Aorta (tissue), 5 donors: ENCODE data around the gene TTLL11. TPM values are rescaled to one million over a fixed set of nuclear protein-coding genes. Genes with fewer than 3 reads are reported as not detected.
A peak's percentile ranks its signal among the peaks of the same experiment; 100 is the strongest.

Experiments used
- ATAC-seq: fragments of 200-7000 bp; cut with Tn5 transposase; one replicate; pipeline ENCODE4 v1.9.1; 2022; ENCODE audit warnings: moderate library complexity; ENCODE audit not compliant: low FRiP score
- DNase-seq, 2 donors: peaks; one replicate each; pipeline ENCODE4 v3.0.0-alpha.2; 2020
- H3K27ac ChIP-seq, 2 donors: one replicate each; pipeline ENCODE4 v1.5.1; 2013; ENCODE audit warnings: low read length in 2 of 2, mild to moderate bottlenecking in 2 of 2, moderate library complexity in 2 of 2, control low read depth in 1 of 2, inconsistent platforms in 1 of 2, low read depth in 1 of 2
- H3K27me3 ChIP-seq, 2 donors: one replicate each; pipeline ENCODE4 v1.6.1; 2013; ENCODE audit warnings: control low read depth in 1 of 2, low read length in 1 of 2, mild to moderate bottlenecking in 1 of 2, moderate library complexity in 1 of 2; ENCODE audit not compliant: insufficient read depth in 2 of 2, control insufficient read depth in 1 of 2
- H3K36me3 ChIP-seq, 2 donors: one replicate each; pipeline ENCODE4 v1.6.1; 2013; ENCODE audit warnings: control low read depth in 1 of 2, low read length in 1 of 2, mild to moderate bottlenecking in 1 of 2; ENCODE audit not compliant: insufficient read depth in 2 of 2, control insufficient read depth in 1 of 2
- H3K4me1 ChIP-seq, 2 donors: one replicate each; pipeline ENCODE4 v1.6.1; 2013; ENCODE audit warnings: low read length in 2 of 2, control low read depth in 1 of 2, mild to moderate bottlenecking in 1 of 2, moderate library complexity in 1 of 2; ENCODE audit not compliant: insufficient read depth in 2 of 2, control insufficient read depth in 1 of 2
- H3K4me3 ChIP-seq, 2 donors: one replicate each; pipeline ENCODE4 v1.5.1; 2013; ENCODE audit warnings: low read length in 2 of 2, control low read depth in 1 of 2, mild to moderate bottlenecking in 1 of 2
- H3K9me3 ChIP-seq: one replicate; pipeline ENCODE4 v1.6.1; 2013; ENCODE audit warnings: mild to moderate bottlenecking, low read length; ENCODE audit not compliant: control insufficient read depth
- WGBS, 2 donors: extraction: QIAGEN DNeasy Blood & Tissue Kit; methylation state at CpG; one replicate each; pipeline ENCODE4 v1.1.7; 2013; 5-methylcytosine and 5-hydroxymethylcytosine counted together
- intact Hi-C, 2 donors: fragments of 100-400 bp; cut with DNase I; formaldehyde crosslinking; loops; one replicate each; pipeline versions ENCODE4 v1.14.2 to v1.15.0; 2022
- polyA plus RNA-seq, 2 donors: library from polyadenylated mRNA; stranded (reverse); fragments of 200-250 nt; gene quantifications; one replicate each; pipeline ENCODE4 v1.2.3, GENCODE V29; 2013
- total RNA-seq, 2 donors: library from RNA; stranded (reverse); fragmentation: NEBNext Ultra II Directional; extraction: Animal tissue kit (Norgen Biotek cat#: 25700); gene quantifications; one replicate each; pipeline ENCODE4 v1.2.1, GENCODE V29; 2021
- donor health status: healthy with polysubstance abuse.
- donor health status: Bipolar disorder and iron deficiency.
- donor health status: DM: no; HTN: no; CAD: no.
- donor health status: DM: no; HTN: no; CAD: no.
- donor health status: DM: yes; HTN: yes; CAD: no.

Gene TTLL11
- total and polyA plus RNA-seq, 4 donors, result 7.7 to 31.4 (median 18.3) TPM

DNA sequence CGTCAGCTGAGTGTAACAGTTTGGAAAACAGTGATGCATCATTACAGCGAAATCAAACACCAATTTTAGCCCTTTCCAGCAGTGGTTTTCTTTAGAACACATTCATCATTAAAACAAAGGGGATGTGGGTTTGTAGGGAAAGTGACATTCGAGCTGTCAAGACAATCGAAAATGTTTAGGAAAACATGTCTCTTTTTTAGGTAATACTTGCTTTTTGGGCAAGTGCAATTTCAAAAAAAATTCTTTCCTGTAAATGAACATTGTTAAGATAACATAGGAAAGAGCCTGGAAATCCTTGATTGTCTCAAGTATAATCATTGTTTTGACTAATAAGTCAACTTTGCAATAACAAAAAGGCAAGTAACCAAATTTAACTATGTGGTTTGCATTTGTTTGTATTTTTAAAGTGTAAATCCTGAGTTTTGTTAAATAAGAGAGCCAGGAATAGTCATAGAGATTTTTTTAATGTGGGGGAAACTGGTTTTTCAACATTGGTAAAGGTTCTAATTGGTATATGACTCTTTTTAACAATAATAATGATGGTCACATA lies 182.5 kb downstream of the TTLL11 start:
- ATAC-seq, result no peak
- Histone ChIP-seq H3K27me3 (no peaks in the 10 kb centered on the region), H3K4me3 (no peak overlapping the region), H3K4me1 (no peaks in the 10 kb centered on the region), H3K9me3 (no peaks in the 10 kb centered on the region), H3K36me3 (peaks cover 1 to 2% of the 10 kb centered on the region in 2 donors), H3K27ac (no peak overlapping the region)
- DNase-seq, result no peak
- 85 to 89% methylated on average over 4 of the region's 4 CpGs for WGBS, 2 donors
- intact Hi-C loops, result no loop called here

DNA sequence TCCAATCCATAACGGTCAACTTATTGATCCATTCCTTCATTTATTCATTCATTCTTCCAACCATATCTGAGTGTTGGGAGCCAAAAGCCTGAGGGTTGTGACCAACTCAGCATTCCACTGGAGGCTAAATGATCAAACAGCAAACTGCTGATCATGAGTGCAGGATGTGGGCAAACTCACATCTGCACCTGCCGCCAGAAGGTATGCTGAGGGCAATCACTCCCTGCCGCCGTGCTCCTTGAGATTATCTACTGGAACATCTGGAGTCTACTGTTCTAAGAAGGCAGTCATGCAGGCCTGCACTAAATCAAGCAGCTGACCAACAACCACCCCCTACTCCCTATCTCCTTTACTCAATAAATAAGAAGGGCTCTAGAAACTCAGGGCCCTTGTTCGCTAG lies 184.0 kb downstream of the TTLL11 start:
- H3K9me3 ChIP-seq, result no peaks in the 10 kb centered on the region
- intact Hi-C loops, result no loop called here
- no peak for ATAC-seq
- no peak for DNase-seq
- no peaks in the 10 kb centered on the region for H3K4me1 ChIP-seq
- no peak overlapping the region for H3K4me3 ChIP-seq
- H3K27me3 ChIP-seq, result no peaks in the 10 kb centered on the region
- H3K27ac ChIP-seq, result no peak overlapping the region
- 77 to 78% methylated on average over 5 of the region's 5 CpGs for WGBS, 2 donors
- H3K36me3 ChIP-seq, result no peaks in the 10 kb centered on the region

DNA sequence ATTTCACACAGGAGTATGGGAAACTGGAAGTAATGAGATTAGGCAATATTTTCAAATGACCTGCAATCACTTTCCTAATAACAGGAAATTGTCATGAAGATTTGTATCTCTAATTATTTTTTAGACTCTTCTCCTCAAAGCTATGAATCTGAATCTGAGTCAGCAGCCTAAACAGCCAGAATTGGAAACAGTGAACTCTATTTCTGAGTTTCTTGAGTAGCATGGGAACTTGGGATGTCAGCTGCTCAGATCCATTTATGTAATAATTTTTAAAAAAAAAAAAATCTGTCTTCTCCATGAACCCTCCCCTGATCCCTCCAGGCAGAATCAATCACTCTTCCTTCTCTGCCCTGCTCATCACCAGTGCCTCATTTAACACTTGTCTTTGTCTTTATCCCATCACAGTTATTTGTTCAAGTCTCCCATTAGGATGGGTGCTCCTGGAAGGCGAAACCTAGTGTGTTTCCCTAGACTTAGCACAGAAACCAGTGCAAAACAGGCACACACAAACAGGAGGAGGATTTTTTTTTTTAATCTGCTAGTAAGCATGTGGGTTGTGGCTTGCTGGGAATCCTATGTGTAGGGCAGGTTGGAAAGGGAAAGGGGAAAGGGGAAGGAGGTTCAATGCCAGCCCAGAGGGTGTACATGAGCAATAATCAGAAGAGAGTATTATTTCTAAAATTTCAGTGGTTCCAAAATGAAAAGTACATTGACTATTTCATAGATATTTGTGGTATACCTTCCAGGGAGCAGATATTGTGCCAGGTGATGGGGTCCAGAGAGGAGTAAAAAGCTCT lies 186.8 kb downstream of the TTLL11 start:
- 96 to 100% methylated on average over 1 of the region's 1 CpG for WGBS, 2 donors

DNA sequence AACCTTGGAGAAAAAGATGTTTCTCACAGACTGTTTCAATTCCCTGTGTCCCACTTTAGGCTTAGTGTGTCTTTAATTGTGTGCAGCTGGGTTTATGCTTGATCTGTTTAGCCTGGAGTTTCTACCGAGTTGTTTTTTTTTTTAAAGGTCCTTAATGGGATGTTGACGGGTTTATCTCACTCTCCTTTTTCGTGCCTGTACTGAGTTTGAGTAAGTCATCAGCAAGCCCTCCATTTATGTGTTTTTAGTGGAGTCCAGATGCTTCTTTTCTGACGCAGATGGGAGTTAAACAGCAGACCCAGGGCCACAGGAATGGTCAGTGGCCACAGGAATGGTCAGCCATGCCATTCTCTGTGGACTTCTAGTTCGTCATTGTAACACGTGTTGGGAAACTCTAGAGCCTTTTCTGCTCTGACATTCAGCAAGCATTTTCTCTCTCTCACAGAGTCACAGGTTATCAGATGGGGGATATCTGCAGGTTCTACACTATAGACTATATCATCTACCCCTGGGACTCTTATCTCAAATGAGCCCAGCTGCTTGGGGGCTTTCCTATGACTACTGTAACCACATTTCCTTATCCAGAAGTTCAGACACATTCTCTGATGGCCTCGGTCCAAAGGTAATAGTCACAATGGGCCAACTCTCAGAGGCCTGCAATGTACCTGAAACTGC lies 190.5 kb downstream of the TTLL11 start:
- intact Hi-C loops, result no loop called here
- no peaks in the 10 kb centered on the region for H3K36me3 ChIP-seq
- H3K4me1 ChIP-seq, result peaks cover 0 to 3% of the 10 kb centered on the region in 2 donors
- ATAC-seq (peak; percentile 22), DNase-seq (no peak)
- no peak overlapping the region for H3K4me3 ChIP-seq
- H3K27me3 ChIP-seq, result no peaks in the 10 kb centered on the region
- H3K9me3 ChIP-seq, result no peaks in the 10 kb centered on the region
- 38 to 40% methylated on average over 7 of the region's 7 CpGs for WGBS, 2 donors
- H3K27ac ChIP-seq, result no peak overlapping the region

More for the DNA sequence above, 186.8 kb downstream of the TTLL11 start:
- Histone ChIP-seq H3K27ac (no peak overlapping the region), H3K36me3 (no peaks in the 10 kb centered on the region), H3K4me1 (peaks cover 0 to 3% of the 10 kb centered on the region in 2 donors), H3K4me3 (no peak overlapping the region), H3K27me3 (no peaks in the 10 kb centered on the region), H3K9me3 (no peaks in the 10 kb centered on the region)
- DNase-seq (no peak), ATAC-seq (peak; percentile 57)
- intact Hi-C loops, result no loop called here

DNA sequence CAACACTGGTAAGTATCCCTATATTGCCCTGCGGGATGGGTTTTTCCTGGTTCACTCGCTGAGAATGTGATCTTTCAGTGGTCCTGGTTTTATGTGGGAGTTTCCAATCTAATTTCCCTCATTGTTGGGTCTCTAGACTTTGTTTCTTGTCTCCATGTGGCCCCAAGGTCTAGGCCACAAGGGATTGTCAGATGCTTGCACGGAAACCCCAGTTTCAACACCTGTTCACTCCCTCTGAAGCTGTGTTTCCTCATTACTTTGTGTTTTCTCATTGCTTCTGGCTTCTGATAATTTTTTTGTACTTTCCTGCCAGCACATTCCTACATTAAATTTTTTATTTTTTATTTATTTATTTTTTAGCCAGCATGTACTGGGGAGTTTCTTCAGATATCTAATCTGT lies 191.5 kb downstream of the TTLL11 start:
- no peak overlapping the region for H3K4me3 ChIP-seq
- ATAC-seq (no peak), DNase-seq (no peak)
- 98 to 99% methylated on average over 3 of the region's 3 CpGs for WGBS, 2 donors
- no peaks in the 10 kb centered on the region for H3K27me3 ChIP-seq
- no peak overlapping the region for H3K27ac ChIP-seq
- peaks cover 0 to 3% of the 10 kb centered on the region in 2 donors for H3K4me1 ChIP-seq
- H3K36me3 ChIP-seq, result no peaks in the 10 kb centered on the region
- H3K9me3 ChIP-seq, result no peaks in the 10 kb centered on the region
- intact Hi-C loops, result no loop called here

DNA sequence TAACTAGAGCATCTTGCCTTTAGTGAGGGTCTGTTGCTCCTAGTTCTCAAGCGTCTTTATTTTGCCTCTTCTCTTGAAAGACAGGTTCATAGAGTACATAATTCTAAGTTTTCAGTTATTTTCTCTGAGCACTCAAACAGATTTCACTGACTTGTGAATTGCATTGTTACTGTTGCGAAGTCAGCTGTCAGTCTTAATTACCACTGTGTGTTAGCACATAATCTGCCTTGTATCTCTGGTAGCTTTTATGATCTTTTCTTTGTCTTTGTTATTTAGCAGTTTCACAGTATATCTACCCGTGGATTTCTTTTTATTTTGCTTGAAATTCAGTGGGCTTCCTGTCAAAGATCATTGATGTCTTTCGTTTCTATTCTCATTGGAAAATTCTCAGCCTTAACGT lies 192.9 kb downstream of the TTLL11 start:
- WGBS, 2 donors, result 86 to 87% methylated on average over 5 of the region's 5 CpGs
- no peak for DNase-seq

DNA sequence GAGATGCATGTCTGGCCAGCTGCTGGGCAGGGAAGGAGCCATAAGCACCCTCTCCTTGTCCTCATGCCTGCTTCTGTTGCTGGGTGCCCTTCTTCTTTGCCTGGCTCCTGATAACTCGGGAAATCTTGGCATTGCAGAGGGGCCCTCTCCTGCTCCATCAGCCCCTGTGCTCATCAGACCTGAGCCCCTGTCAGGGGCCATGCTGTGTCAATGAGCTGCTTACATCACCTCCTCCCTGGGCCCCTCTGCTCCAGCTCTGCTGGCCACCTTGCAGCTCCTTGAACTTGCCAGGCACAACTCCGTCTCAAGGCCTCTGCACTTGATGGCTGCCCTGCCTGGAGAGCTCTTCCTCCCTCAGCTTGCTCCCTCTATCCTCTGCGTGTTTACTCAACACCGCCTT lies 194.3 kb downstream of the TTLL11 start:
- H3K4me1 ChIP-seq, result peaks cover 0 to 3% of the 10 kb centered on the region in 2 donors
- ATAC-seq, result no peak
- H3K9me3 ChIP-seq, result no peaks in the 10 kb centered on the region
- H3K4me3 ChIP-seq, result no peak overlapping the region
- no peak for DNase-seq
- H3K27me3 ChIP-seq, result no peaks in the 10 kb centered on the region
- H3K36me3 ChIP-seq, result no peaks in the 10 kb centered on the region
- WGBS, 2 donors, result 94 to 97% methylated on average over 4 of the region's 4 CpGs
- no peak overlapping the region for H3K27ac ChIP-seq
- intact Hi-C loops, result no loop called here

More for the DNA sequence above, 192.9 kb downstream of the TTLL11 start:
- Histone ChIP-seq H3K27ac (no peak overlapping the region), H3K9me3 (no peaks in the 10 kb centered on the region), H3K4me3 (no peak overlapping the region), H3K36me3 (no peaks in the 10 kb centered on the region), H3K4me1 (peaks cover 0 to 3% of the 10 kb centered on the region in 2 donors), H3K27me3 (no peaks in the 10 kb centered on the region)
- intact Hi-C loops, result no loop called here
- ATAC-seq, result no peak

DNA sequence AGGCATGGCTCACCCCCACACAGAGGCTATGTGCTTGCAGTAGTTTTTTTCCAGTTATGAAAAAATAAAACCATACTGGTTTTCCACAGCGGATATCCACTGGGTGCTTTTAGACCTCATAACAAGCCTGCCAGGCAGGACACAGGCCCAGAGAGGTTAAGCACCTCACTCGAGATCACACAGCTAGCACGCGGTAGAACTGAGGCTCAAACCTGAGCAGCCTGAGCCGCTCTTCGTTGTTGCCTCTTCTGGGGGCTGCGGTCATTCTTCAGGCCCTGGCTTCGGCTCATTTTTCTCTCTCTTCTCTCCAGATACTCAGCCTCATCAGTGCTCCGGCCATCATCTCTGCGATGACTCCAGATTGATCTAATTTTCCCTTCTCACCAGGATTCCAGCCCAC lies 196.0 kb downstream of the TTLL11 start:
- Histone ChIP-seq H3K9me3 (no peaks in the 10 kb centered on the region), H3K4me3 (no peak overlapping the region), H3K36me3 (no peaks in the 10 kb centered on the region), H3K27ac (no peak overlapping the region), H3K27me3 (no peaks in the 10 kb centered on the region), H3K4me1 (no peaks in the 10 kb centered on the region)
- 95 to 96% methylated on average over 10 of the region's 10 CpGs for WGBS, 2 donors
- ATAC-seq, result no peak
- DNase-seq, result no peak
- intact Hi-C loops, result no loop called here
